AG08395 (cell line): ENCODE measurements around the gene GTF2IRD1.
"Not testable (repeated sequence)": the region's sequence is repeated elsewhere in the genome, so short reads cannot be mapped to it uniquely, and the experiment has no call there.

Experiments used
- DNase-seq: peaks from one replicate; pipeline ENCODE4 v3.0.0; 2012; ENCODE audit warnings: mixed read lengths, low spot score

Gene GTF2IRD1

GRCh38 chr7:74453322-74454011 is at the start of gene GTF2IRD1:
Gene GTF2IRD1, plus strand, starts transcription at chr7:74453906. Its CDS starts 54,175 bp downstream, at chr7:74508081.
- DNase-seq: peak; percentile 86

GRCh38 chr7:74404388-74404700 is 49.4 kb upstream of the GTF2IRD1 start:
- DNase-seq: no peak

- DNase-seq: no peak
Observed at GRCh38 chr7:74404741-74405140, 49.0 kb upstream of the GTF2IRD1 start.

GRCh38 chr7:74405191-74405898 is 48.4 kb upstream of the GTF2IRD1 start:
- no peak for DNase-seq

- DNase-seq: no peak
Observed at GRCh38 chr7:74405899-74406512, 47.7 kb upstream of the GTF2IRD1 start.

- DNase-seq: no peak
Observed at GRCh38 chr7:74407958-74408357, 45.7 kb upstream of the GTF2IRD1 start.

- no peak for DNase-seq
Observed at GRCh38 chr7:74409571-74409970, 44.1 kb upstream of the GTF2IRD1 start.

GRCh38 chr7:74410772-74411171 is 42.9 kb upstream of the GTF2IRD1 start:
- DNase-seq: no peak

GRCh38 chr7:74411571-74411970 is 42.1 kb upstream of the GTF2IRD1 start:
- not testable (repeated sequence) for DNase-seq

GRCh38 chr7:74412056-74412455 is 41.6 kb upstream of the GTF2IRD1 start:
- no peak for DNase-seq

GRCh38 chr7:74412603-74413002 is 41.1 kb upstream of the GTF2IRD1 start:
- no peak for DNase-seq

GRCh38 chr7:74414595-74415333 is 38.9 kb upstream of the GTF2IRD1 start:
- DNase-seq: not testable (repeated sequence)

GRCh38 chr7:74417419-74417971 is 36.2 kb upstream of the GTF2IRD1 start:
- peak; percentile 91 for DNase-seq

GRCh38 chr7:74418076-74418475 is 35.6 kb upstream of the GTF2IRD1 start:
- no peak for DNase-seq

- no peak for DNase-seq
Observed at GRCh38 chr7:74418538-74418937, 35.2 kb upstream of the GTF2IRD1 start.

GRCh38 chr7:74419232-74419631 is 34.5 kb upstream of the GTF2IRD1 start:
- not testable (repeated sequence) for DNase-seq

- DNase-seq: no peak
Observed at GRCh38 chr7:74420006-74420405, 33.7 kb upstream of the GTF2IRD1 start.

- DNase-seq: no peak
Observed at GRCh38 chr7:74424291-74424880, 29.3 kb upstream of the GTF2IRD1 start.

GRCh38 chr7:74428023-74428422 is 25.7 kb upstream of the GTF2IRD1 start:
- no peak for DNase-seq

GRCh38 chr7:74429153-74429747 is 24.5 kb upstream of the GTF2IRD1 start:
- peak; percentile 60 for DNase-seq

- DNase-seq: not testable (repeated sequence)
Observed at GRCh38 chr7:74430409-74430808, 23.3 kb upstream of the GTF2IRD1 start.
